Measurements from ENCODE around the gene SYNCRIP. TPM values are rescaled to one million over a fixed set of nuclear protein-coding genes. Genes with fewer than 3 reads are reported as not detected.
"Not testable (repeated sequence)": the region's sequence is repeated elsewhere in the genome, so short reads cannot be mapped to it uniquely, and the experiment has no call there.

SYNCRIP gene
- polyA plus RNA-seq, 1 experiment = 40.4 TPM

- DNase-seq (ENCODE audit: low read depth, low spot score) = no peak
- ChIA-PET CTCF (interaction anchor here (0.6 to 2.2 kb wide), 4 partner anchors 48 to 237 kb away, joined by 3 to 9 read pairs (median 3); no protein-coding TSS in a partner anchor), POLR2A (no interaction called here)
- TF ChIP-seq CTCF (IDR thresholded peaks at IDR 0.05; ENCODE audit: low read depth, low read length) = no peak
- Histone ChIP-seq H3K27me3 (ENCODE audit: control insufficient read depth, insufficient read depth, low read length) (no peaks in the 10 kb centered on the region), H3K27ac (ENCODE audit: low read depth, low read length) (no peak overlapping the region), H3K4me3 (ENCODE audit: low read depth, low read length) (peak overlapping the region; percentile 23; the same call in 1 of the 2 replicates), H3K9me3 (ENCODE audit: control insufficient read depth, insufficient read depth, low read length) (no peaks in the 10 kb centered on the region; the same call in 1 of the 2 replicates)
Observed at GRCh38 chr6:85592033-85592432, 50.7 kb downstream of the SYNCRIP start.

- ChIA-PET POLR2A (no interaction called here), CTCF (interaction anchor here (0.6 to 1.1 kb wide), 2 partner anchors 54 to 108 kb away, joined by 3 read pairs; no protein-coding TSS in a partner anchor)
- no peak for DNase-seq (ENCODE audit: low read depth, low spot score)
- no peak overlapping the region for H3K4me3 ChIP-seq (ENCODE audit: low read depth, low read length)
- no peak for TF ChIP-seq CTCF (IDR thresholded peaks at IDR 0.05; ENCODE audit: low read depth, low read length)
- no peaks in the 10 kb centered on the region; the same call in 1 of the 2 replicates for H3K9me3 ChIP-seq (ENCODE audit: control insufficient read depth, insufficient read depth, low read length)
- H3K27me3 ChIP-seq (ENCODE audit: control insufficient read depth, insufficient read depth, low read length) = no peaks in the 10 kb centered on the region
- H3K27ac ChIP-seq (ENCODE audit: low read depth, low read length) = no peak overlapping the region
Observed at GRCh38 chr6:85591207-85591606, 51.5 kb downstream of the SYNCRIP start.

- ChIA-PET CTCF (no interaction called here), POLR2A (no interaction called here)
- no peak for TF ChIP-seq CTCF (IDR thresholded peaks at IDR 0.05; ENCODE audit: low read depth, low read length)
- Histone ChIP-seq H3K27ac (ENCODE audit: low read depth, low read length) (no peak overlapping the region), H3K27me3 (ENCODE audit: control insufficient read depth, insufficient read depth, low read length) (no peaks in the 10 kb centered on the region), H3K9me3 (ENCODE audit: control insufficient read depth, insufficient read depth, low read length) (no peaks in the 10 kb centered on the region; the same call in 1 of the 2 replicates), H3K4me3 (ENCODE audit: low read depth, low read length) (no peak overlapping the region)
- DNase-seq (ENCODE audit: low read depth, low spot score) = no peak
Observed at GRCh38 chr6:85585741-85586140, 56.9 kb downstream of the SYNCRIP start.

- H3K9me3 ChIP-seq (ENCODE audit: control insufficient read depth, insufficient read depth, low read length); H3K27ac ChIP-seq (ENCODE audit: low read depth, low read length); H3K4me3 ChIP-seq (ENCODE audit: low read depth, low read length); H3K27me3 ChIP-seq (ENCODE audit: control insufficient read depth, insufficient read depth, low read length); POLR2A ChIA-PET; DNase-seq (ENCODE audit: low read depth, low spot score); CTCF ChIA-PET: not testable (repeated sequence)
Observed at GRCh38 chr6:85582832-85583231, 59.9 kb downstream of the SYNCRIP start.

GRCh38 chr6:85581572-85581971 lies 61.1 kb downstream of the SYNCRIP start:
- DNase-seq (ENCODE audit: low read depth, low spot score) = no peak
- ChIA-PET CTCF (interaction anchor here (1.1 kb wide), 1 partner anchor 45 kb away, joined by 3 read pairs; no protein-coding TSS in a partner anchor), POLR2A (no interaction called here)
- Histone ChIP-seq H3K9me3 (ENCODE audit: control insufficient read depth, insufficient read depth, low read length) (no peaks in the 10 kb centered on the region), H3K4me3 (ENCODE audit: low read depth, low read length) (no peak overlapping the region), H3K27me3 (ENCODE audit: control insufficient read depth, insufficient read depth, low read length) (no peaks in the 10 kb centered on the region), H3K27ac (ENCODE audit: low read depth, low read length) (no peak overlapping the region)
- no peak for TF ChIP-seq CTCF (IDR thresholded peaks at IDR 0.05; ENCODE audit: low read depth, low read length)

GRCh38 chr6:85580878-85581267 lies 61.8 kb downstream of the SYNCRIP start:
- DNase-seq (ENCODE audit: low read depth, low spot score) = no peak
- no peak for TF ChIP-seq CTCF (IDR thresholded peaks at IDR 0.05; ENCODE audit: low read depth, low read length)
- H3K4me3 ChIP-seq (ENCODE audit: low read depth, low read length) = no peak overlapping the region
- H3K9me3 ChIP-seq (ENCODE audit: control insufficient read depth, insufficient read depth, low read length) = no peaks in the 10 kb centered on the region
- no peaks in the 10 kb centered on the region for H3K27me3 ChIP-seq (ENCODE audit: control insufficient read depth, insufficient read depth, low read length)
- H3K27ac ChIP-seq (ENCODE audit: low read depth, low read length) = peak overlapping the region; percentile 31
- POLR2A ChIA-PET = no interaction called here
- CTCF ChIA-PET = no interaction called here
